Measurements from ENCODE around the gene TMC8. TPM values are rescaled to one million over a fixed set of nuclear protein-coding genes. Genes with fewer than 3 reads are reported as not detected.

TMC8 gene
- total and polyA plus RNA-seq, 4 donors: 1.0 to 14.4 (median 7.3) TPM

GRCh38 chr17:78125138-78125913 is 5.2 kb upstream of the TMC8 start:
- intact Hi-C loops (cut with DNase I): no loop called here
- Histone ChIP-seq H3K27ac (ENCODE audit: low read depth in 1 of 2, low read length in 2 of 2) (no peak overlapping the region), H3K4me1 (ENCODE audit: control insufficient read depth in 1 of 2, insufficient read depth in 2 of 2, low read length in 2 of 2) (no peaks in the 10 kb centered on the region), H3K4me3 (ENCODE audit: low read length in 2 of 2) (no peak overlapping the region), H3K9me3 (ENCODE audit: control insufficient read depth, low read length) (no peaks in the 10 kb centered on the region), H3K36me3 (ENCODE audit: control insufficient read depth in 1 of 2, insufficient read depth in 2 of 2, low read length in 1 of 2) (no peaks in the 10 kb centered on the region), H3K27me3 (ENCODE audit: control insufficient read depth in 1 of 2, insufficient read depth in 2 of 2, low read length in 1 of 2) (no peaks in the 10 kb centered on the region)
- peak in 1 of 2 donors; percentile 50 for DNase-seq
- ATAC-seq (ENCODE audit: low FRiP score): no peak
- 77 to 84% methylated on average over 37 to 39 of the region's 39 CpGs for WGBS, 2 donors

GRCh38 chr17:78125976-78126894 is 4.3 kb upstream of the TMC8 start:
- WGBS, 2 donors: 59 to 65% methylated on average over 25 of the region's 25 CpGs
- Histone ChIP-seq H3K4me3 (ENCODE audit: low read length in 2 of 2) (no peak overlapping the region), H3K36me3 (ENCODE audit: control insufficient read depth in 1 of 2, insufficient read depth in 2 of 2, low read length in 1 of 2) (no peaks in the 10 kb centered on the region), H3K4me1 (ENCODE audit: control insufficient read depth in 1 of 2, insufficient read depth in 2 of 2, low read length in 2 of 2) (no peaks in the 10 kb centered on the region), H3K27me3 (ENCODE audit: control insufficient read depth in 1 of 2, insufficient read depth in 2 of 2, low read length in 1 of 2) (no peaks in the 10 kb centered on the region), H3K9me3 (ENCODE audit: control insufficient read depth, low read length) (no peaks in the 10 kb centered on the region), H3K27ac (ENCODE audit: low read depth in 1 of 2, low read length in 2 of 2) (no peak overlapping the region)
- DNase-seq: peak in 1 of 2 donors; percentile 54
- ATAC-seq (ENCODE audit: low FRiP score): no peak
- intact Hi-C loops (cut with DNase I): no loop called here

GRCh38 chr17:78126895-78127238 is 3.7 kb upstream of the TMC8 start:
- Histone ChIP-seq H3K9me3 (ENCODE audit: control insufficient read depth, low read length) (no peaks in the 10 kb centered on the region), H3K27ac (ENCODE audit: low read depth in 1 of 2, low read length in 2 of 2) (no peak overlapping the region), H3K4me3 (ENCODE audit: low read length in 2 of 2) (no peak overlapping the region), H3K27me3 (ENCODE audit: control insufficient read depth in 1 of 2, insufficient read depth in 2 of 2, low read length in 1 of 2) (no peaks in the 10 kb centered on the region), H3K4me1 (ENCODE audit: control insufficient read depth in 1 of 2, insufficient read depth in 2 of 2, low read length in 2 of 2) (no peaks in the 10 kb centered on the region), H3K36me3 (ENCODE audit: control insufficient read depth in 1 of 2, insufficient read depth in 2 of 2, low read length in 1 of 2) (no peaks in the 10 kb centered on the region)
- intact Hi-C loops (cut with DNase I): no loop called here
- DNase-seq: no peak
- WGBS, 2 donors: 88 to 91% methylated on average over 6 of the region's 6 CpGs
- no peak for ATAC-seq (ENCODE audit: low FRiP score)

GRCh38 chr17:78127239-78127887 is 3.2 kb upstream of the TMC8 start:
- peak; percentile 9 for ATAC-seq (ENCODE audit: low FRiP score)
- WGBS, 2 donors: 36 to 40% methylated on average over 25 of the region's 25 CpGs
- Histone ChIP-seq H3K36me3 (ENCODE audit: control insufficient read depth in 1 of 2, insufficient read depth in 2 of 2, low read length in 1 of 2) (no peaks in the 10 kb centered on the region), H3K27ac (ENCODE audit: low read depth in 1 of 2, low read length in 2 of 2) (no peak overlapping the region), H3K4me3 (ENCODE audit: low read length in 2 of 2) (no peak overlapping the region), H3K9me3 (ENCODE audit: control insufficient read depth, low read length) (no peaks in the 10 kb centered on the region), H3K4me1 (ENCODE audit: control insufficient read depth in 1 of 2, insufficient read depth in 2 of 2, low read length in 2 of 2) (no peaks in the 10 kb centered on the region), H3K27me3 (ENCODE audit: control insufficient read depth in 1 of 2, insufficient read depth in 2 of 2, low read length in 1 of 2) (no peaks in the 10 kb centered on the region)
- DNase-seq: peak; percentile 82 to 85
- intact Hi-C loops (cut with DNase I): no loop called here

GRCh38 chr17:78127888-78128550 is 2.6 kb upstream of the TMC8 start:
- no peak for ATAC-seq (ENCODE audit: low FRiP score)
- peak overlapping the region in 1 of 2 donors; percentile 2 for H3K4me3 ChIP-seq (ENCODE audit: low read length in 2 of 2)
- intact Hi-C loops (cut with DNase I): no loop called here
- H3K9me3 ChIP-seq (ENCODE audit: control insufficient read depth, low read length): no peaks in the 10 kb centered on the region
- H3K27me3 ChIP-seq (ENCODE audit: control insufficient read depth in 1 of 2, insufficient read depth in 2 of 2, low read length in 1 of 2): no peaks in the 10 kb centered on the region
- H3K4me1 ChIP-seq (ENCODE audit: control insufficient read depth in 1 of 2, insufficient read depth in 2 of 2, low read length in 2 of 2): no peaks in the 10 kb centered on the region
- H3K27ac ChIP-seq (ENCODE audit: low read depth in 1 of 2, low read length in 2 of 2): no peak overlapping the region
- 9 to 10% methylated on average over 36 to 39 of the region's 39 CpGs for WGBS, 2 donors
- DNase-seq: no peak
- no peaks in the 10 kb centered on the region for H3K36me3 ChIP-seq (ENCODE audit: control insufficient read depth in 1 of 2, insufficient read depth in 2 of 2, low read length in 1 of 2)

- DNase-seq: peak; percentile 48 to 79
- ATAC-seq (ENCODE audit: low FRiP score): no peak
- intact Hi-C loops (cut with DNase I): no loop called here
- H3K36me3 ChIP-seq (ENCODE audit: control insufficient read depth in 1 of 2, insufficient read depth in 2 of 2, low read length in 1 of 2): no peaks in the 10 kb centered on the region
- no peak within 1 kb of the TSS for H3K27ac ChIP-seq (ENCODE audit: low read depth in 1 of 2, low read length in 2 of 2)
- no peaks in the 10 kb centered on the region for H3K27me3 ChIP-seq (ENCODE audit: control insufficient read depth in 1 of 2, insufficient read depth in 2 of 2, low read length in 1 of 2)
- H3K4me1 ChIP-seq (ENCODE audit: control insufficient read depth in 1 of 2, insufficient read depth in 2 of 2, low read length in 2 of 2): no peaks in the 10 kb centered on the region
- H3K9me3 ChIP-seq (ENCODE audit: control insufficient read depth, low read length): no peaks in the 10 kb centered on the region
- peak within 1 kb of the TSS in 1 of 2 donors; percentile 2 for H3K4me3 ChIP-seq (ENCODE audit: low read length in 2 of 2)
- WGBS, 2 donors: 12% methylated on average over 41 to 54 of the region's 54 CpGs
These were observed 1.8 kb upstream of the TMC8 start, which contains the start of gene TMC6 for GRCh38 chr17:78128551-78129350. Gene TMC6, minus strand, starts transcription at chr17:78128755. Its CDS starts 1,923 bp downstream, at chr17:78126832.

- intact Hi-C loops (cut with DNase I): no loop called here
- ATAC-seq (ENCODE audit: low FRiP score) (no peak), DNase-seq (no peak)
- Histone ChIP-seq H3K9me3 (ENCODE audit: control insufficient read depth, low read length) (no peaks in the 10 kb centered on the region), H3K4me1 (ENCODE audit: control insufficient read depth in 1 of 2, insufficient read depth in 2 of 2, low read length in 2 of 2) (no peaks in the 10 kb centered on the region), H3K4me3 (ENCODE audit: low read length in 2 of 2) (no peak overlapping the region), H3K27me3 (ENCODE audit: control insufficient read depth in 1 of 2, insufficient read depth in 2 of 2, low read length in 1 of 2) (no peaks in the 10 kb centered on the region), H3K36me3 (ENCODE audit: control insufficient read depth in 1 of 2, insufficient read depth in 2 of 2, low read length in 1 of 2) (no peaks in the 10 kb centered on the region), H3K27ac (ENCODE audit: low read depth in 1 of 2, low read length in 2 of 2) (no peak overlapping the region)
- 93 to 95% methylated on average over 4 of the region's 4 CpGs for WGBS, 2 donors
These were observed 1.1 kb upstream of the TMC8 start for GRCh38 chr17:78129351-78130089.
